ENCODE measurements around the gene CEP128. TPM values are rescaled to one million over a fixed set of nuclear protein-coding genes. Genes with fewer than 3 reads are reported as not detected.

Gene CEP128
- total RNA-seq, 5 donors from 2014 or later (not counting 1 experiment from before 2014, with no cell fraction given), result 12.6 to 24.8 (median 15.2) TPM

- Mint-ChIP-seq H3K4me1 (peaks cover 21 to 35% (median 25%) of the 10 kb centered on the region in 3 donors), H3K9me3 (no peaks in the 10 kb centered on the region), H3K4me3 (peak overlapping the region in 1 of 3 donors; percentile 31), H3K27ac (peak overlapping the region in 1 of 2 donors; percentile 64), H3K27me3 (peaks cover 2 to 3% of the 10 kb centered on the region in 2 donors), H3K36me3 (no peaks in the 10 kb centered on the region)
- CTCF ChIA-PET, result interaction anchor here (0.6 to 3.4 kb wide), 7 partner anchors 9 to 566 kb away, joined by 3 to 37 read pairs (median 4); no protein-coding TSS in a partner anchor
- 40% methylated on average over 1 of the region's 5 CpGs for WGBS (ENCODE audit: insufficient coverage)
- Histone ChIP-seq H3K4me1 (ENCODE audit: control insufficient read depth in 1 of 2, extremely low read depth in 1 of 2, insufficient read depth in 2 of 2, low read length in 2 of 2) (peaks cover 2 to 6% of the 10 kb centered on the region in 2 experiments), H3K36me3 (ENCODE audit: control insufficient read depth in 2 of 2, extremely low read depth in 1 of 2, insufficient read depth in 1 of 2, low read length in 1 of 2) (no peaks in the 10 kb centered on the region), H3K4me3 (ENCODE audit: control insufficient read depth in 1 of 2, extremely low read depth in 1 of 2, low read length in 1 of 2) (no peak overlapping the region), H3K9me3 (no peaks in the 10 kb centered on the region), H3K27me3 (replicated peaks in 1 of 2; ENCODE audit: control insufficient read depth in 2 of 2, extremely low read depth in 1 of 2, insufficient read depth in 2 of 2, low read length in 1 of 2) (no peaks in the 10 kb centered on the region), H3K27ac (ENCODE audit: low read length) (no peak overlapping the region)
- ATAC-seq (replicated peaks in 1 of 4) (peak; percentile 33 to 50 (median 40)), DNase-seq (peak in 4 of 35 experiments; percentile 10 to 25 (median 12))
- POLR2A ChIA-PET, result interaction anchor here (0.5 to 0.9 kb wide), 2 partner anchors 143 to 196 kb away, joined by 3 read pairs; no protein-coding TSS in a partner anchor
These were observed 32.5 kb upstream of the CEP128 start for GRCh38 chr14:80973931-80974641.

GRCh38 chr14:80965037-80965436, 23.5 kb upstream of the CEP128 start:
- DNase-seq (no peak), ATAC-seq (replicated peaks in 1 of 4) (no peak)
- peaks cover 2 to 3% of the 10 kb centered on the region in 2 experiments for H3K4me1 ChIP-seq (ENCODE audit: control insufficient read depth in 1 of 2, extremely low read depth in 1 of 2, insufficient read depth in 2 of 2, low read length in 2 of 2)
- ChIA-PET POLR2A (no interaction called here), CTCF (no interaction called here)
- no peaks in the 10 kb centered on the region for H3K27me3 ChIP-seq (replicated peaks in 1 of 2; ENCODE audit: control insufficient read depth in 2 of 2, extremely low read depth in 1 of 2, insufficient read depth in 2 of 2, low read length in 1 of 2)
- Mint-ChIP-seq H3K27me3 (no peaks in the 10 kb centered on the region), H3K27ac (no peak overlapping the region), H3K36me3 (no peaks in the 10 kb centered on the region), H3K4me1 (peaks cover 4 to 6% (median 4%) of the 10 kb centered on the region in 3 donors), H3K4me3 (no peak overlapping the region), H3K9me3 (no peaks in the 10 kb centered on the region)
- no peak overlapping the region for H3K27ac ChIP-seq (ENCODE audit: low read length)
- H3K4me3 ChIP-seq (ENCODE audit: control insufficient read depth in 1 of 2, extremely low read depth in 1 of 2, low read length in 1 of 2), result no peak overlapping the region
- H3K9me3 ChIP-seq, result no peaks in the 10 kb centered on the region
- H3K36me3 ChIP-seq (ENCODE audit: control insufficient read depth in 2 of 2, extremely low read depth in 1 of 2, insufficient read depth in 1 of 2, low read length in 1 of 2), result no peaks in the 10 kb centered on the region
- WGBS (ENCODE audit: insufficient coverage), result 100% methylated on average over 1 of the region's 5 CpGs

DNA sequence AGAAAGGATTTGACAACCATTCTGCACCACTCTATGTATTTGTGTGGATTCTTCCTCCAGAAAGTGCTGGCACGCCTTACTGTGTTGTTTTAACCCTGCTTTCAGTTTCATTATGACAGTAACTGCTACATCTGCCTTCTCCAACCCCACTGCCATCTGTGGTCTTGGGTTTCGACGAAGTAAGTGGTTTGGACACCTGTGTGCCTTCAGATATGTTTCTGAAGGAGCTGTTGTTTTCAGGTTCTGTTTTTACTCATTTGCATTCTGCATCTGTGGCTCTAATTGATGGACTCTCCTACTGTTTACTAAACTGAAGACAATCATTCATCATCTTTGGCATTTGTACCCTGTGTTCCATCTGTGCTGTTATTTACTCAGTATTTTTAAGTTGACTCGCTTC, 18.0 kb upstream of the CEP128 start:
- H3K9me3 ChIP-seq, result no peaks in the 10 kb centered on the region
- H3K27me3 ChIP-seq (replicated peaks in 1 of 2; ENCODE audit: control insufficient read depth in 2 of 2, extremely low read depth in 1 of 2, insufficient read depth in 2 of 2, low read length in 1 of 2), result peaks cover 0 to 10% of the 10 kb centered on the region in 2 experiments
- DNase-seq (peak in 34 of 35 experiments; percentile 8 to 74 (median 43)), ATAC-seq (replicated peaks in 1 of 4) (peak; percentile 82 to 89 (median 84))
- no peaks in the 10 kb centered on the region for H3K36me3 ChIP-seq (ENCODE audit: control insufficient read depth in 2 of 2, extremely low read depth in 1 of 2, insufficient read depth in 1 of 2, low read length in 1 of 2)
- peak overlapping the region; percentile 58 to 67 (median 63) for H3K4me3 Mint-ChIP-seq
- peak overlapping the region; percentile 67 for H3K27ac ChIP-seq (ENCODE audit: low read length)
- H3K9me3 Mint-ChIP-seq, result no peaks in the 10 kb centered on the region
- H3K4me3 ChIP-seq (ENCODE audit: control insufficient read depth in 1 of 2, extremely low read depth in 1 of 2, low read length in 1 of 2), result peak overlapping the region; percentile 29 to 40
- ChIA-PET POLR2A (interaction anchor here in 1 of 2 donors (0.5 to 1.5 kb wide), 3 partner anchors 21 to 88 kb away, joined by 3 to 5 read pairs (median 4); no protein-coding TSS in a partner anchor), CTCF (interaction anchor here (0.5 to 2.9 kb wide), 13 partner anchors 9 to 496 kb away, joined by 3 to 36 read pairs (median 4); no protein-coding TSS in a partner anchor)
- peak overlapping the region; percentile 87 to 93 for H3K27ac Mint-ChIP-seq
- peaks cover 43 to 50% (median 48%) of the 10 kb centered on the region in 3 donors for H3K4me1 Mint-ChIP-seq
- H3K27me3 Mint-ChIP-seq, result no peaks in the 10 kb centered on the region
- peaks cover 20 to 23% of the 10 kb centered on the region in 2 experiments for H3K4me1 ChIP-seq (ENCODE audit: control insufficient read depth in 1 of 2, extremely low read depth in 1 of 2, insufficient read depth in 2 of 2, low read length in 2 of 2)
- WGBS (ENCODE audit: insufficient coverage), result no CpG with 5 or more reads among the region's 4 CpGs
- H3K36me3 Mint-ChIP-seq, result no peaks in the 10 kb centered on the region

DNA sequence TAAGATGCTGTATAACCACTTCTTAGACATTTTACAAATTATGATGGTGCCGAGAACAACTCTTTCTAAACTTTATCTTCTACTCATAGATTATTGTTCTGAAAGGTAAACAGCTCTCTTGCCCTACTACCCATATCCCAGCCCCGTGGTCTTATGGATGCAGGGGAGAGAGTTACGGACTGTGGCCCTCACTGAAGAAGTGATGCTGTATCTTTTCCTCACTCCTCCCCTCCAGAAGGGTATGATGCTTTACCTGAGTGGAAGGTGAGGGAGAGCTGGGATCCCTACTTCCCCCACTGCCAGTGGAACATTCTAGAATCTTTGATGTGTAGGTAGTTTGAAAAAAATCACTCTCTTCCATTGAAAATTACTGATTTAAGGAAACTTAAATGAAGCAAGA, 17.4 kb upstream of the CEP128 start:
- H3K4me1 ChIP-seq (ENCODE audit: control insufficient read depth in 1 of 2, extremely low read depth in 1 of 2, insufficient read depth in 2 of 2, low read length in 2 of 2), result peaks cover 20 to 23% of the 10 kb centered on the region in 2 experiments
- DNase-seq, result no peak
- no peaks in the 10 kb centered on the region for H3K9me3 Mint-ChIP-seq
- H3K36me3 ChIP-seq (ENCODE audit: control insufficient read depth in 2 of 2, extremely low read depth in 1 of 2, insufficient read depth in 1 of 2, low read length in 1 of 2), result no peaks in the 10 kb centered on the region
- peak overlapping the region in 2 of 3 donors; percentile 63 to 67 for H3K4me3 Mint-ChIP-seq
- no peak for ATAC-seq (replicated peaks in 1 of 4)
- H3K27me3 Mint-ChIP-seq, result no peaks in the 10 kb centered on the region
- peaks cover 0 to 10% of the 10 kb centered on the region in 2 experiments for H3K27me3 ChIP-seq (replicated peaks in 1 of 2; ENCODE audit: control insufficient read depth in 2 of 2, extremely low read depth in 1 of 2, insufficient read depth in 2 of 2, low read length in 1 of 2)
- POLR2A ChIA-PET, result interaction anchor here (0.7 to 1.5 kb wide), 2 partner anchors 9 to 28 kb away, joined by 3 to 4 read pairs; no protein-coding TSS in a partner anchor
- H3K36me3 Mint-ChIP-seq, result no peaks in the 10 kb centered on the region
- H3K9me3 ChIP-seq, result no peaks in the 10 kb centered on the region
- no CpG with 5 or more reads among the region's 3 CpGs for WGBS (ENCODE audit: insufficient coverage)
- peaks cover 43 to 52% (median 49%) of the 10 kb centered on the region in 3 donors for H3K4me1 Mint-ChIP-seq
- peak overlapping the region; percentile 67 for H3K27ac ChIP-seq (ENCODE audit: low read length)
- CTCF ChIA-PET, result interaction anchor here (0.7 to 2.9 kb wide), 11 partner anchors 8 to 211 kb away, joined by 3 to 36 read pairs (median 4); no protein-coding TSS in a partner anchor
- H3K27ac Mint-ChIP-seq, result peak overlapping the region; percentile 87 to 93
- peak overlapping the region in 1 of 2 donors; percentile 29 for H3K4me3 ChIP-seq (ENCODE audit: control insufficient read depth in 1 of 2, extremely low read depth in 1 of 2, low read length in 1 of 2)

- peaks cover 20 to 23% of the 10 kb centered on the region in 2 experiments for H3K4me1 ChIP-seq (ENCODE audit: control insufficient read depth in 1 of 2, extremely low read depth in 1 of 2, insufficient read depth in 2 of 2, low read length in 2 of 2)
- Mint-ChIP-seq H3K4me1 (peaks cover 43 to 52% (median 49%) of the 10 kb centered on the region in 3 donors), H3K4me3 (peak overlapping the region in 1 of 3 donors; percentile 63), H3K27ac (peak overlapping the region; percentile 87 to 93), H3K36me3 (no peaks in the 10 kb centered on the region), H3K9me3 (no peaks in the 10 kb centered on the region), H3K27me3 (no peaks in the 10 kb centered on the region)
- H3K9me3 ChIP-seq, result no peaks in the 10 kb centered on the region
- ChIA-PET CTCF (interaction anchor here (0.8 to 2.9 kb wide), 9 partner anchors 13 to 507 kb away, joined by 3 to 36 read pairs (median 4); no protein-coding TSS in a partner anchor), POLR2A (interaction anchor here (0.6 to 1.5 kb wide), 4 partner anchors 10 to 1988 kb away, joined by 3 to 5 read pairs (median 4); no protein-coding TSS in a partner anchor)
- peak overlapping the region; percentile 67 for H3K27ac ChIP-seq (ENCODE audit: low read length)
- 51% methylated on average over 2 of the region's 2 CpGs for WGBS (ENCODE audit: insufficient coverage)
- no peak overlapping the region for H3K4me3 ChIP-seq (ENCODE audit: control insufficient read depth in 1 of 2, extremely low read depth in 1 of 2, low read length in 1 of 2)
- H3K27me3 ChIP-seq (replicated peaks in 1 of 2; ENCODE audit: control insufficient read depth in 2 of 2, extremely low read depth in 1 of 2, insufficient read depth in 2 of 2, low read length in 1 of 2), result peaks cover 0 to 10% of the 10 kb centered on the region in 2 experiments
- no peaks in the 10 kb centered on the region for H3K36me3 ChIP-seq (ENCODE audit: control insufficient read depth in 2 of 2, extremely low read depth in 1 of 2, insufficient read depth in 1 of 2, low read length in 1 of 2)
- no peak for DNase-seq
- ATAC-seq (replicated peaks in 1 of 4), result no peak
These were observed 16.7 kb upstream of the CEP128 start for GRCh38 chr14:80958226-80958625.

- ChIA-PET POLR2A (interaction anchor here (0.5 to 0.6 kb wide), 2 partner anchors 16 kb away, joined by 3 to 5 read pairs; no protein-coding TSS in a partner anchor), CTCF (interaction anchor here (0.8 to 3.1 kb wide), 4 partner anchors 15 to 29 kb away, joined by 3 to 36 read pairs (median 12); no protein-coding TSS in a partner anchor)
- no CpG with 5 or more reads among the region's 2 CpGs for WGBS (ENCODE audit: insufficient coverage)
- Mint-ChIP-seq H3K9me3 (no peaks in the 10 kb centered on the region), H3K27ac (peak overlapping the region; percentile 35 to 48), H3K36me3 (no peaks in the 10 kb centered on the region), H3K4me3 (peak overlapping the region in 1 of 3 donors; percentile 63), H3K4me1 (peaks cover 43 to 52% (median 49%) of the 10 kb centered on the region in 3 donors), H3K27me3 (no peaks in the 10 kb centered on the region)
- Histone ChIP-seq H3K4me3 (ENCODE audit: control insufficient read depth in 1 of 2, extremely low read depth in 1 of 2, low read length in 1 of 2) (no peak overlapping the region), H3K27ac (ENCODE audit: low read length) (no peak overlapping the region), H3K9me3 (no peaks in the 10 kb centered on the region), H3K4me1 (ENCODE audit: control insufficient read depth in 1 of 2, extremely low read depth in 1 of 2, insufficient read depth in 2 of 2, low read length in 2 of 2) (peaks cover 20 to 23% of the 10 kb centered on the region in 2 experiments), H3K27me3 (replicated peaks in 1 of 2; ENCODE audit: control insufficient read depth in 2 of 2, extremely low read depth in 1 of 2, insufficient read depth in 2 of 2, low read length in 1 of 2) (peaks cover 0 to 10% of the 10 kb centered on the region in 2 experiments), H3K36me3 (ENCODE audit: control insufficient read depth in 2 of 2, extremely low read depth in 1 of 2, insufficient read depth in 1 of 2, low read length in 1 of 2) (no peaks in the 10 kb centered on the region)
- ATAC-seq (replicated peaks in 1 of 4) (no peak), DNase-seq (no peak)
These were observed 16.1 kb upstream of the CEP128 start for GRCh38 chr14:80957613-80958012.
